NCI-H1048 (cell line): ENCODE results near the gene PPHLN1.
A peak's percentile ranks its signal among the peaks of the same experiment; 100 is the strongest.

Experiments used
- DNase-seq: peaks from one replicate; lab custom pipeline; 2025; lab: John Stamatoyannopoulos, UW

PPHLN1 gene

GRCh38 chr12:42325653-42326474, at the start of gene PPHLN1, which contains the start of gene ZCRB1:
TSS of gene PPHLN1 (plus strand) at chr12:42326167. CDS start at chr12:42335903, 9,736 bp downstream.
TSS of gene ZCRB1 (minus strand) at chr12:42326094. CDS start at chr12:42324102, 1,992 bp downstream.
- DNase-seq, result peak; percentile 60

GRCh38 chr12:42277396-42278127, 48.4 kb upstream of the PPHLN1 start:
- no peak for DNase-seq

DNA sequence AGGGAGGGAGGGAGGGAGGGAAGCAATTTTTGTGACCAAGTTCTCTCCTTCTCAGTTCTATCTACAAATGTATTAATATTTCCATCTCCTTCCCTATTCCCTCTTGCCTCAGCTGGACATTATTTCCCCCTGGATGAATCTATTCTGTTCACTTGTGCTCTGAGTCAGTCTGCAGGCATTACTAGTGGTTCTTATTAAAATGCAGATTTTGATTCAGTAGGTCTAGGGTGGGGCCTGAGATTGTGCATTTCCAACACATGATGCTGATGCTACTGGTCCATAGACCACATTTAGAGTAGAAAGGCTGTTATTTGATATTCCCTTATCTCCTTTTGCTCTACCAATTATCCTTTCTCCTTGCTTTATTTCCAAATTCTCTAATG, 47.8 kb upstream of the PPHLN1 start:
- DNase-seq, result no peak

DNA sequence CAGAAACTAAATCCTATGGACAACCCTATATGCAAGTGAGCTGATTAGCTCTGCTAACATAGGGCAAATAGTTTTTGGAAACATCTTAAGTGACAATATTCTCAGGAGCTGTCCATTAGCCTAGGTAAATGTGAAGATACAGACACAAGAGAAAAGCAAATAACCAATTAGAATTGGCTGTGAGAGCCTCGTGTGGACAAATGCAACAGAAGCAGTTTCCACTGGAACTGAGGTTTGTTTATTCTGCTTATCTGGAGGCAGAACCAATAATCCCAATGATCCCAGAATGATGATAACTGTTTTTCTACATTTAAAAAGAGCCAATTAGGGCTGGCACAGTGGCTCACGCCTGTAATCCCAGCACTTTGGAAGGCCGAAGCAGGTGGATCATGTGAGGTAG, 44.7 kb upstream of the PPHLN1 start:
- no peak for DNase-seq

DNA sequence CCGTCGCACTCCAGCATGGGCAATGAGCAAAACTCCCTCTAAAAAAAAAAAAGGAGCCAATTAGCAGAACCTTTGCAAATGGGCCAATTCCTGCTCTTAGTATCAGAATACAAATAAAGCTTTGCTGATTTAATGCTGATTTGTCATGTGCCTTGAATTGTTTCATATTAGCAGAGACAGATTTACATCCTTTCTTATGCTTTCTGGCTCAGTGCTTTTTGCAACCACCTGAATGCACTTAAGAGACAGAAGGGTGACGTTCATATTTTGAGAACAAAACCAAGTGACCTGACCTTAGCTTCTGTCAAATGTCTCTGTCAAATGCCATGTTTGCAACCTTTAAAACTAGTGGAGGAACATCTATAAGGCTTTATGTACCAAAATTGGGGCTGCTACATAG, 44.1 kb upstream of the PPHLN1 start:
- DNase-seq, result no peak

DNA sequence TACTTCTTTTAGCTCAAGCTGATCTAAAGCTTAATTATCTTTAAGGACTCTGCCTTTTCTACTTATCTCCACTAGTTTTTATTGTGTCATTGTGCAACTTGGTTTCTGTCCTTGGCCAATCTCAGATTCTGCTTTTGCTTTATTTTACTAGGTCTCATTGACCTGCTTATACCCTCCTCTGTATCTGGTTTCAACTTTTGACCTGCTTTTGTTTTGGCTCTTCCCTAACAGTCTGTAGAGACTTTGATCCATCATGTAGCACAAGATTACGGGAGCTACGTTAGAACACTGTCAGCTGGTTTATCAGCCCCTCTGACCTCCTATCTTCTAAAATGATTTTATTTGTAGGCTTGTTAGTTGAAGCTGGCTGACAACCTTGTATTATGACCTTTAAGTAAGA, 43.7 kb upstream of the PPHLN1 start:
- no peak for DNase-seq

DNA sequence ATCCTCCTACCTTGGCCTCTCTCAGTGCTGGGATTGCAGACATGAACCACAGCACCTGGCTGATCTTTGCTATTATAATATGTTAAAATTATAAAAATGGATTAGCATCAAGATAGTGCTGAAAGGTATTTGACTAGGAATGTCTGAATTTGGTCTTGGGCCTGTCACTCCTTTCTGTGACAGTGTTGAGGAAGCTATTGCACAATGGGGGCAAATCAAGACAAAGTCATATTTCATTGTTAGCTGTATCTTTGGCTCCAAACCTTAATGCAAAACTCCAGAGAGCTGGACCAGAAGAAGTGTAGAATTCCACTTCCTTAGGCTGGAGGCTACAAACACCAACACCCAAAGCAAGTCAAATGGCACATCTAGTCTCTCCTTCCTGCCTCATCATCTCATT, 42.2 kb upstream of the PPHLN1 start:
- no peak for DNase-seq

DNA sequence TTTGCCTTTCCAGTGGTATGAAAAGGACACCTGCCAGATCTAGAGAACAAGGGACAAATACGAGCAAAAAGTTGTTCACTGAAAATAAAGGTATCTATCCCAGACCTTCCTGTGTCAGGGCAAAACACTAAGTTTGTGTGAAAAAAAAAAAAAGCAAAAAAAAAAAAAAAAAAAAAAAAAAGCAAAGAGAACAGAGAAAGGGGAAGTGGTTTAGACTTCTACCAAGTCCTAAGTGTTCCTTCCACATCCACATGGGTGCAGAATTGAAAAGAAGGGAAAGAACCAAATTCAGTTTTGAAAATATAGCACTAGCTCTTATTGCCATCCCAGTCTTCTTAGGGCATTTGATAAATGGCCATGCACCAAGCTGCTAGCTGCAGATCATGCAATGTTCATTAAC, 41.8 kb upstream of the PPHLN1 start:
- no peak for DNase-seq

- DNase-seq, result no peak
Measured at GRCh38 chr12:42284876-42285275, 41.1 kb upstream of the PPHLN1 start.

DNA sequence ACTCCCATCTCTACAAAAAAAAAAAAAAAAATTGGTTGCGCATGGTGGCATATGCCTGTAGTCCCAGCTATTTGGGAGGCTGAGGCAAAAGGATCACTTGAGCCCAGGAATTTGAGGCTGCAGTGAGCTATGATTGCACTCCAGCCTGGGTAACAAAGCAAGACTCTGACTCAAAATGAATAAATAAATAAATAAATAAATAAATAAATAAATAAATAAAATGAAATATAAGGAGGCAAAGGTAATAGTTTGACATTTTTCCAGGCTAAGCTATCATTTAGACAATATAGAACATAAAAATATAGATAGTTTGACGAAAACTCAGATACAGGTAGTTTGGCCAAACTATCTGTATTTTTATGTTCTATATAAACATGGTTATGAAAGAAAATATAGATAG, 40.5 kb upstream of the PPHLN1 start:
- no peak for DNase-seq

DNA sequence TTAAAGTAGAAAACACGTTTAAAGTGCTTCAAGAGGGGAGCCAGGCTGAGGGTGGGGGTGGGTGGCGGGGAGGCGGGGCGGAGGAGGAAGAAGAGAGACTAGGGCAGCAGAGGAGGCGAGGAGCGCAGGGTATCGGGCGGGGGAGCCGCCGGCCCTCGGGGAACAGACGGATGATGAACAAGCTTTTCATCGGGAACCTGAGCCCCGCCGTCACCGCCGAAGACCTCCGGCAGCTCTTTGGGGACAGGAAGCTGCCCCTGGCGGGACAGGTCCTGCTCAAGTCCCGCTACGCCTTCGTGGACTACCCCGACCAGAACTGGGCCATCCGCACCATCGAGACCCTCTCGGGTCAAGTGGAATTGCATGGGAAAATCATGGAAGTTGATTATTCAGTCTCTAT, 39.2 kb upstream of the PPHLN1 start:
- DNase-seq, result no peak

GRCh38 chr12:42288544-42288943, 37.4 kb upstream of the PPHLN1 start:
- no peak for DNase-seq

- no peak for DNase-seq
Measured at GRCh38 chr12:42291680-42292079, 34.3 kb upstream of the PPHLN1 start.

DNA sequence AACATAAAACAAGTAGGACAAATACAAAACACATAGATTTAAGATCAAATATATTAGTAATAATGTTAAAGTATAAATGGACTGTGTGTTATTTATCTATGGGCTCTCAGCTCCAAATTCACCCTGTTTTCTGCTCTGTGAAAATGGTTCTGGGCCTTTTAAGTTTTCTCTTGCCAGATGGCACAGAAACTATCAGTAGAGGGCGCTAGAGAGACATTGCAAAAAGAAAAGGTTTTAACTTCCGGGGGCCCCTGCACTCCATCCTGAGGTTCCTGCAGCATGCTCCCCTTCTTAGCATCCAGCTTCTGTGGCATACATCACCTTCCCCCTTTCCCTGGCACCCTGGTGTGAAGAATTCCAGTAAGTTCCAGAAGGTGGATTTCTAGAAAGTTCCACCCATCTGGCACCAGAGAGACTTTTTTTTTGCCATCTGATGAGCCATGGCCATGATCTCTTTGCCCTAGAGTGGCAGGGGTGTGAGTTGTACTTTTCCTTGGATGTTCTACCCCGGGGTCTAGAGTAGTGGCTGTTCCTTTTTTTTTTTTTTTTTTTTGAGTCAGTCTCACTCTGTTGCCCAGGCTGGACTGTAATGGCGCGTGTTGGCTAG, 29.4 kb upstream of the PPHLN1 start:
- DNase-seq, result no peak

DNA sequence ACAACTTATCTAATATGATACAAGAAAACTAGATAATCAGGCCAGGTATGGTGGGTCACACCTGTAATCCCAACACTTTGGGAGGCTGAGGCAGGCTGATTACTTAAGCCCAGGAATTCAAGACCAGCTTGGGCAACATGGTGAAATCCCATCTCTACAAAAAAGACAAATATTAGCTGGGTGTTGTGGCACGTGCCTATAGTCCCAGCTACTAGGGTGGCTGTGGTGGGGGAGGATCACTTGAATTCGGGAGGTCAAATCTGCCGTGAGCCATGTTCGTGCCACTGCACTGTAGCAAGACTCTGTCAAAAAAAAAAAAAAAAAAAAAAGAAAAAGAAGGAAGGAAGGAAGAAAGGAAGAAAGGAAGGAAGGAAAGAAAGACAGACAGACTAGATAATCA, 27.1 kb upstream of the PPHLN1 start:
- no peak for DNase-seq

DNA sequence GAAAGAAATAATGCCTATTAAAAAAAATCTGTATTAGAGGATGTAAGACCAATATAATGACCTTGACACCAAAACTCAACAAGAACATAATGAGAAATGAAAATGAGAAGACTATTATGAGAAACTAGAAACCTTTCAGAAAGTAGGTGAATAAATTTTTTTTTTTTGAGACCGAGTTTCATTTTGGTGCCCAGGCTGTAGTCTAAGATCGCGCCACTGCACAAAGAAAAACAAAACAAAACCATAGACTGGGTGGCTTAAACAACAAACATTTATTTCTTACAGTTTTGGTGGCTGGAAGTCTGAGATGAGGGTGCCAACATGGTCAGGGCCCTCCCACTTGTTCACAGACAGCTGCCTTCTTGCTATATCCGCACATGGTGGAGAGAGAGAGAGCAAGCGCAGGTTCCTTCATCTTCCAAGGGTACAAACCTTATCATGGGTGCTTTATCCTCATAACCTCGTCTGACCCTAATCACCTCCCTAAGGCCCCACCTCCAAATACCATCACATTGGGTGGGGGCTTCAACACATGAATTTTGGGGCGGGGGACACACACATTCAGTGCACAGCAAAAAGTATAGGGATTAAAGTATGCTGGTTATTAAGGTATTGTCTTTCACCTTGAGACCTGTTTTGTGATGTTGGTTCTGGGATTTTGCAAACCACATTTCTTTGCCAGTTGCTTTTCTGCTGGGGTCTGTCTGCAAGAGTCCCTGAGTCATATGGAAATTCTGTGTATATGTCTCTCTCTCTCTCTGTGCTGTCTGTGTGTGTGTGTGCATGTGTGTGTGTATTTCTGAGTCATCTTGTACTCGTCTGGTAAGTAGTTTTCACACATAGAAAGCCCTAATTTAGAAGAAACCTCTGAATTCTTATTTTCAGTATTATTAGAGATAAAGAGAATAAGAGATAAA, 26.3 kb upstream of the PPHLN1 start:
- no peak for DNase-seq

GRCh38 chr12:42306297-42306696, 19.7 kb upstream of the PPHLN1 start:
- DNase-seq, result no peak

DNA sequence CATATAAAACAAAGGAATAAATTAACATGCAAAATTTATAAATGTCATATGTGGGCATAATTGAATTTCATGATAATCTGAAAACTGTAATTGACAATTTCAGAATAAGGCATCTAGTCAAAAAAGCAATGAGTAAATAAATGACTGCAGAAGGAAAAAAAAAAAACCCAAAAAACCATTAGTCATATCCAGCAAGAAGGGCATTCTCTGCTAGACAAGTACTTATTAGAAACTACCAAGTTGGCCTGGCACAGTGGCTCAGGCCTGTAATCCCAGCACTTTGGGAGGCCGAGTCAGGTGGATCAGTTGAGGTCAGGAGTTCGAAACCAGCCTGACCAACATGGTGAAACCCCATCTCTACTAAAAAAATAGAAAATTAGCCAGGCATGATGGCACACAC, 17.6 kb upstream of the PPHLN1 start:
- DNase-seq, result no peak

- no peak for DNase-seq
Measured at GRCh38 chr12:42309996-42310395, 16.0 kb upstream of the PPHLN1 start.

DNA sequence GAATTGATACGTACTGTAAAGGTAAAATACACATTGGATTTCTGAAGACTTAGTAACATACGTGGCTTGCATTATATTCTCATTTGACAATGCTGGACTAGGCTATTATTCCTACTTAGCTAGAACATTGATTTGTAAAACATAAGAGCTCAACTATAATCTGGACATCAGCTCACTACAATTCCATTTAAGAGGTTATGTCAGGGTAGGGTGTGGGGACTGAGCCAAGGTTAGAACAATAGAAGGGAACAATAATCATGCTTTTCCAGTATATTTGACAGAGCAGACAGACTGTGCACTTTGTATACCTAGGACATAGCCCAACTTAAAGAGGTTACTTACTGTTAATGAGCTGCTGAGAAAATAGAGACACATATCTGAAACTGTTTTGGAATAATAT, 10.9 kb upstream of the PPHLN1 start:
- DNase-seq, result no peak

GRCh38 chr12:42320796-42321195, 5.2 kb upstream of the PPHLN1 start:
- DNase-seq, result no peak

DNA sequence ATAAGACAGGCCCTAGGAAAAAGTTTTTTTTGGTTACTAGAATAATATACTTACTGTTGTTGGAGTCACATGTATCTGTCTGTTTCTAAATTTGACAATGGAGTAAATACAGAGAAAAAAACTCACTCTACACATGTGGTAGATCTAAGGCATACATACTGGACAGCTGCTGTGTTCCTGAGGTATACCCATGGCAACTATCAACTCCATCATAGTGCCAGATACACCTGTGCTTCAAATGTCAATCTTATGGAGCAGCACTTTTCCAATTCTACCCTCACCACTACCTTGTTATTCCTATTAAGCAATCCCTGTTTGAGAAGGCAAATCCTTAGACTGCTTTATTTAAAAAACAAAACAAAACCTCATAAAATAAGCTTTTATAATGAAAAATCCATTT, 3.4 kb upstream of the PPHLN1 start:
- no peak for DNase-seq
